Ovary (tissue), 9 donors: ENCODE results near the gene MAP3K1. TPM values are rescaled to one million over a fixed set of nuclear protein-coding genes. Genes with fewer than 3 reads are reported as not detected.

Experiments
- DNase-seq, 5 donors: peaks; one replicate each; pipeline ENCODE4 v3.0.0-alpha.2; 2019 to 2020
- H3K27ac ChIP-seq, 2 donors: fragments of 200-600 bp; one replicate each; pipeline versions ENCODE4 v1.5.1 to v1.8.0; 2019 to 2022
- H3K27me3 ChIP-seq: fragments of 200-600 bp; one replicate; pipeline ENCODE4 v1.8.0; 2022
- H3K36me3 ChIP-seq: fragments of 200-600 bp; sonication (generic); one replicate; pipeline ENCODE4 v1.5.1; 2019
- H3K4me1 ChIP-seq: one replicate; pipeline ENCODE4 v1.8.1; 2013; ENCODE audit warnings: mild to moderate bottlenecking, moderate library complexity; ENCODE audit not compliant: insufficient read depth
- H3K4me3 ChIP-seq: fragments of 200-600 bp; sonication (generic); one replicate; pipeline ENCODE4 v1.5.1; 2017
- H3K9me3 ChIP-seq, 2 donors: fragments of 200-600 bp in 1 of 2; sonication (generic) in 1 of 2; one replicate each; pipeline versions ENCODE4 v1.5.1 to v1.8.1; 2013 to 2019; ENCODE audit warnings: mild to moderate bottlenecking in 1 of 2, moderate library complexity in 1 of 2
- EP300 ChIP-seq: sonication (generic); formaldehyde crosslinking; IDR thresholded peaks from one replicate; pipeline ENCODE4 v1.6.1; 2017; ENCODE audit warnings: antibody characterized with exemption
- POLR2A ChIP-seq: fragments of 450-650 bp; IDR thresholded peaks from one replicate; pipeline ENCODE4 v1.6.1; 2017; ENCODE audit warnings: antibody characterized with exemption, mild to moderate bottlenecking, moderate library complexity
- WGBS, 3 donors: extraction: QIAGEN DNeasy Blood & Tissue Kit in 1 of 3; methylation state at CpG; one replicate each; pipeline versions ENCODE4 v1.1.5 to v1.1.7; 2013 to 2017; 5-methylcytosine and 5-hydroxymethylcytosine counted together
- intact Hi-C, 4 donors: fragments of 100-400 bp; cut with DNase I; formaldehyde crosslinking; loops; one replicate each; pipeline versions ENCODE4 v1.11.0 to v1.15.1; 2022 to 2023
- polyA plus RNA-seq, 2 donors: library from polyadenylated mRNA; stranded (reverse); fragments of 200-250 nt in 1 of 2; fragments of 350-450 nt in 1 of 2; fragmentation: Illumina TruSeq in 1 of 2; extraction: RNeasy Lipid Tissue Mini Kit (QIAGEN cat#74804) in 1 of 2; gene quantifications; one replicate each; pipeline ENCODE4 v1.2.3, GENCODE V29; 2013 to 2014
- total RNA-seq, 7 donors: library from RNA; depleted of rRNA in 2 of 7; stranded (reverse); fragments of >200 nt in 2 of 7; fragmentation: NEBNext Ultra II Directional in 3 of 7; extraction: Animal tissue kit (Norgen Biotek cat#: 25700) in 3 of 7; gene quantifications; one replicate each; pipeline versions ENCODE4 v1.1.0 to v1.2.4, GENCODE V29; 2016 to 2023
- TF ChIP-seq, protein P1 (sequence below), 3 donors: fragments of 450-650 bp in 2 of 3; fragments of 200-600 bp in 1 of 3; IDR thresholded peaks; one replicate each; pipeline versions ENCODE4 v1.5.1 to v1.8.0; 2016 to 2022; ENCODE audit warnings: antibody characterized with exemption in 3 of 3, mild to moderate bottlenecking in 1 of 3
- donor health status: DM: no; HTN: no; CAD: no; lungs with moderate emphysema.
- donor health status: DM: no; HTN: no; CAD: no.
- donor health status: Bipolar disorder and iron deficiency.
- donor health status: DM: yes; HTN: yes; CAD: no.
- donor health status: DM: no; HTN: no; CAD: no.
- donor health status: DM: yes; HTN: yes; CAD: no.

MAP3K1 gene
- total and polyA plus RNA-seq, 9 donors = 5.4 to 29.8 (median 21.6) TPM

GRCh38 chr5:56827924-56828323, 12.6 kb downstream of the MAP3K1 start:
- Histone ChIP-seq H3K27me3 (no peaks in the 10 kb centered on the region), H3K36me3 (no peaks in the 10 kb centered on the region), H3K9me3 (no peaks in the 10 kb centered on the region), H3K27ac (no peak overlapping the region), H3K4me3 (no peak overlapping the region), H3K4me1 (peaks cover 15% of the 10 kb centered on the region)
- DNase-seq = no peak
- TF ChIP-seq POLR2A = no peak
- no peak for TF ChIP-seq EP300
- TF ChIP-seq, protein P1, sequence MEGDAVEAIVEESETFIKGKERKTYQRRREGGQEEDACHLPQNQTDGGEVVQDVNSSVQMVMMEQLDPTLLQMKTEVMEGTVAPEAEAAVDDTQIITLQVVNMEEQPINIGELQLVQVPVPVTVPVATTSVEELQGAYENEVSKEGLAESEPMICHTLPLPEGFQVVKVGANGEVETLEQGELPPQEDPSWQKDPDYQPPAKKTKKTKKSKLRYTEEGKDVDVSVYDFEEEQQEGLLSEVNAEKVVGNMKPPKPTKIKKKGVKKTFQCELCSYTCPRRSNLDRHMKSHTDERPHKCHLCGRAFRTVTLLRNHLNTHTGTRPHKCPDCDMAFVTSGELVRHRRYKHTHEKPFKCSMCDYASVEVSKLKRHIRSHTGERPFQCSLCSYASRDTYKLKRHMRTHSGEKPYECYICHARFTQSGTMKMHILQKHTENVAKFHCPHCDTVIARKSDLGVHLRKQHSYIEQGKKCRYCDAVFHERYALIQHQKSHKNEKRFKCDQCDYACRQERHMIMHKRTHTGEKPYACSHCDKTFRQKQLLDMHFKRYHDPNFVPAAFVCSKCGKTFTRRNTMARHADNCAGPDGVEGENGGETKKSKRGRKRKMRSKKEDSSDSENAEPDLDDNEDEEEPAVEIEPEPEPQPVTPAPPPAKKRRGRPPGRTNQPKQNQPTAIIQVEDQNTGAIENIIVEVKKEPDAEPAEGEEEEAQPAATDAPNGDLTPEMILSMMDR (IDR thresholded peaks at IDR 0.05) = no peak
- WGBS, 3 donors = 83 to 93% (median 89%) methylated on average over 2 of the region's 2 CpGs
- intact Hi-C loops = no loop called here

DNA sequence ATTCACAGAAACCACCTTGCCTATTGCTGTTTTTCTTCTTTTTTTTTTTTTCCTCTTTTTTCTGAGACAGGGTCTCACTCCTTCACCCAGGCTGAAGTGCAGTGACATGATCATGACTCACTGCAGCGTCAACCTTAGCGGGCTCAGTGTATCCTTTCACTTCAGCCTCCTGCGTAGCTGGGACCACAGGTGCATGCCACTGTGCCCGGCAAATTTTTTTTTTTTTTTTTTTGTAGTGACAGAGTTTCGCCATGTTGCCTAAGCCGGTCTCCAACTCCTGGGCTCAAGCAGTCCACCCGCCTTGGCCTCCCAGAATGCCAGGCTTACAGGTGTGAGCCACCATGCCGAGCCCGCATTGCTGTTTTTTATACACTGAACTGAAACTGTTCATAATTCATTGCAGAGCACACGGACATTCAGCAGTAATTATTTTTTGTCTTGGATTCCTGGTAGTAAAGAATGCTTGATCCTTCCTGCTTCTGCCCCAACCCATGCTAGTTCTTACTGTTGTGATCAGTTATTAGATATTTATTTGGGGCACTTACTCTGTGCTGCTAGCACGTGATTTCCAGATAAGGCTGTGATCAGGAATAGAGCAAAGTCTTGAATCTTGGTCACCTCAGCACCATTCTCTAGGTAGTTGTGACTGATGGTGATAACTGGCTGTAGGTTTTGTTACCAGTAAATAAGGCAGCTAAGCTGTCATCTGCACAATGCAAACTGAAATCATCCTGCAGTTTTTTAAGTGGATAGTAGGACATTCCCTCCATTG, 14.0 kb downstream of the MAP3K1 start:
- WGBS, 3 donors = 90 to 91% (median 91%) methylated on average over 11 of the region's 11 CpGs
- H3K27me3 ChIP-seq = no peaks in the 10 kb centered on the region
- H3K9me3 ChIP-seq = no peaks in the 10 kb centered on the region
- TF ChIP-seq POLR2A (no peak), EP300 (no peak)
- TF ChIP-seq, protein P1 (IDR thresholded peaks at IDR 0.05) = no peak
- no peak overlapping the region for H3K27ac ChIP-seq
- H3K4me1 ChIP-seq = peaks cover 12% of the 10 kb centered on the region
- H3K36me3 ChIP-seq = no peaks in the 10 kb centered on the region
- intact Hi-C loops = no loop called here
- no peak overlapping the region for H3K4me3 ChIP-seq
- no peak for DNase-seq

DNA sequence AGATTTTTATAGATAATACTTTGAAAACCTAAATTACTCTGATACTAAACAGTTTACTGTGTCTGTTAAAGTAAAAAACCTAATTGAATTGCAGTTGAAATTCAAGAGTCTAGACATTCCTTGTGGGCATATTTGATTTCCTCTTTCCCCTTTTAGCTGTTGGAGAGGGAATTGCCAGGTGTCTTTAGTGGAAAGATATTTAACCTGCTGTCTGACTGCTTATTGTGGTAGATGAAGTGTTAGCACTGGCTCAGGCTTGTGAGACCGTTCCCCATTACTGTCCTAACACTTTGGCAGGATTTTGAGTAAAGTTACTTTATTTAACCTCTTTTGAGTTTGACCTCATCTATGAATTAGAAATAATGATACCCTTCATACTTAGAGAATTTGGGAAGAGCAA, 16.4 kb downstream of the MAP3K1 start:
- Histone ChIP-seq H3K27ac (no peak overlapping the region), H3K36me3 (no peaks in the 10 kb centered on the region), H3K27me3 (no peaks in the 10 kb centered on the region), H3K4me3 (no peak overlapping the region), H3K9me3 (no peaks in the 10 kb centered on the region), H3K4me1 (peaks cover 8% of the 10 kb centered on the region)
- TF ChIP-seq EP300 (no peak), POLR2A (no peak)
- TF ChIP-seq, protein P1 (IDR thresholded peaks at IDR 0.05) = no peak
- WGBS, 3 donors = 43 to 88% (median 50%) methylated on average over 1 of the region's 1 CpG
- DNase-seq = no peak
- intact Hi-C loops = no loop called here

DNA sequence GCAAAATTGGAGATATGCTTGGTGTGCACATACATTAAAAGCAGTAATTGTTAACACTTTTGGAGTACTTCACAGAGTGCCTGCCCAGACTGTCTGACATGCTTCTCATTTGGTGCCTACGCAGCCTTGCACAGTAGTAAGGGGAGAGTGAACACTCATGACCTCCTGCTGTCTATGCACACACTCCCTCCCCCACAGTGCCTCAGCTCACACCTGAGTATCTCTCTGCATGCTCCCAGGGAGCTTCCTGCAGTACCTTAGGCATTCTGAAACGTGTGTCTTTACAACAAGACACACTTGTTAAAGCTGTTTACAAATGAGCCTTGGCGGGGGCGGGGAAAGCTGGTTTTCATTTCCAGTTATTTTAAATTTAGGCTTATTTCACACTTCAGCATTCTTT, 18.0 kb downstream of the MAP3K1 start:
- no peak for DNase-seq
- intact Hi-C loops = no loop called here
- no peak overlapping the region for H3K4me3 ChIP-seq
- WGBS, 3 donors = 81 to 82% (median 82%) methylated on average over 4 of the region's 4 CpGs
- H3K4me1 ChIP-seq = peaks cover 9% of the 10 kb centered on the region
- TF ChIP-seq POLR2A = no peak
- TF ChIP-seq EP300 = no peak
- TF ChIP-seq, protein P1 (IDR thresholded peaks at IDR 0.05) = no peak
- no peaks in the 10 kb centered on the region for H3K27me3 ChIP-seq
- no peaks in the 10 kb centered on the region for H3K9me3 ChIP-seq
- no peaks in the 10 kb centered on the region for H3K36me3 ChIP-seq
- H3K27ac ChIP-seq = no peak overlapping the region
